Mucosa of descending colon (tissue), 3 donors: ENCODE results near the gene MPRIP. TPM values are rescaled to one million over a fixed set of nuclear protein-coding genes. Genes with fewer than 3 reads are reported as not detected.
"Not testable (repeated sequence)": the region's sequence is repeated elsewhere in the genome, so short reads cannot be mapped to it uniquely, and the experiment has no call there.

Source experiments
- ATAC-seq: fragments of 200-7000 bp; cut with Tn5 transposase; one replicate; pipeline ENCODE4 v1.9.1; 2020; ENCODE audit warnings: mild to moderate bottlenecking, moderate library complexity
- DNase-seq, 3 donors: peaks; one replicate each; pipeline ENCODE4 v3.0.0-alpha.2; 2020
- H3K36me3 ChIP-seq: fragments of 200-600 bp; one replicate; pipeline ENCODE4 v1.8.0; 2021; ENCODE audit warnings: low read depth, mild to moderate bottlenecking
- H3K4me1 ChIP-seq: fragments of 200-600 bp; one replicate; pipeline ENCODE4 v1.8.0; 2021; ENCODE audit warnings: low read depth, mild to moderate bottlenecking
- H3K4me3 ChIP-seq: fragments of 200-600 bp; one replicate; pipeline ENCODE4 v1.8.0; 2021; ENCODE audit warnings: mild to moderate bottlenecking
- H3K9me3 ChIP-seq: fragments of 200-600 bp; one replicate; pipeline ENCODE4 v1.8.0; 2021; ENCODE audit warnings: mild to moderate bottlenecking
- intact Hi-C, 2 donors: fragments of 100-400 bp; cut with DNase I in 1 of 2; cut with micrococcal nuclease in 1 of 2; formaldehyde crosslinking; loops; one replicate each; pipeline versions ENCODE4 v1.11.0 to v1.11.1; 2022; cut with DNase I, micrococcal nuclease
- total RNA-seq, 3 donors: library from RNA; stranded (reverse); fragmentation: NEBNext Ultra II Directional in 2 of 3; extraction: Animal tissue kit (Norgen Biotek cat#: 25700) in 2 of 3; gene quantifications; one replicate each; pipeline versions ENCODE4 v1.2.1 to v1.2.4, GENCODE V29; 2021 to 2023
- TF ChIP-seq, protein P1 (sequence below): fragments of 200-600 bp; IDR thresholded peaks from one replicate; pipeline ENCODE4 v1.8.0; 2022; ENCODE audit warnings: antibody characterized with exemption, mild to moderate bottlenecking
- donor health status: DM: no; HTN: no; CAD: no; lungs with moderate emphysema.
- donor health status: DM: no; HTN: no; CAD: no.
- donor health status: DM: no; HTN: yes; CAD: no.

MPRIP gene
- total RNA-seq, 3 donors from 2014 or later, result 150 to 249 (median 231) TPM

DNA sequence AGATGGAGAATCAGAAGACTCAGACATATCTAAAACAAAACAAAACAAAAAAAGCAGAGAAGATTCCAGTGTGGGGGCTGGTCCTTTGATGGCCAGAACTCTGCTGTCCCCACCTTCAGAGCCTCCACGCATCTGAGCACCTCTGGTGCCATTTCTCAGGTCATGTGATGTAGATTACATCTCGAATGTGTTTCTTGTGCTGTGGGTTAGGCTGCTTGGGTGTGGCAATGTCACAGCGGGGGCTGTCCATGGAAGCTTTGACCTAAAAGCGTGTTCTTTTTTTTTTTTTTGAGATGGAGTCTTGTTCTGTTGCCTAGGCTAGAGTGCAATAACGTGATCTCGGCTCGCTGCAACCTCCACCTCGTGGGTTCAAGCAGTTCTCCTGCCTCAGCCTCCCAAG lies 112.7 kb downstream of the MPRIP start:
- intact Hi-C loops, result no loop called here
- ATAC-seq (no peak), DNase-seq (no peak)
- peaks cover 10% of the 10 kb centered on the region for H3K36me3 ChIP-seq
- H3K4me1 ChIP-seq, result no peaks in the 10 kb centered on the region
- no peaks in the 10 kb centered on the region for H3K9me3 ChIP-seq
- TF ChIP-seq, protein P1, sequence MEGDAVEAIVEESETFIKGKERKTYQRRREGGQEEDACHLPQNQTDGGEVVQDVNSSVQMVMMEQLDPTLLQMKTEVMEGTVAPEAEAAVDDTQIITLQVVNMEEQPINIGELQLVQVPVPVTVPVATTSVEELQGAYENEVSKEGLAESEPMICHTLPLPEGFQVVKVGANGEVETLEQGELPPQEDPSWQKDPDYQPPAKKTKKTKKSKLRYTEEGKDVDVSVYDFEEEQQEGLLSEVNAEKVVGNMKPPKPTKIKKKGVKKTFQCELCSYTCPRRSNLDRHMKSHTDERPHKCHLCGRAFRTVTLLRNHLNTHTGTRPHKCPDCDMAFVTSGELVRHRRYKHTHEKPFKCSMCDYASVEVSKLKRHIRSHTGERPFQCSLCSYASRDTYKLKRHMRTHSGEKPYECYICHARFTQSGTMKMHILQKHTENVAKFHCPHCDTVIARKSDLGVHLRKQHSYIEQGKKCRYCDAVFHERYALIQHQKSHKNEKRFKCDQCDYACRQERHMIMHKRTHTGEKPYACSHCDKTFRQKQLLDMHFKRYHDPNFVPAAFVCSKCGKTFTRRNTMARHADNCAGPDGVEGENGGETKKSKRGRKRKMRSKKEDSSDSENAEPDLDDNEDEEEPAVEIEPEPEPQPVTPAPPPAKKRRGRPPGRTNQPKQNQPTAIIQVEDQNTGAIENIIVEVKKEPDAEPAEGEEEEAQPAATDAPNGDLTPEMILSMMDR, result no peak
- no peak overlapping the region for H3K4me3 ChIP-seq

DNA sequence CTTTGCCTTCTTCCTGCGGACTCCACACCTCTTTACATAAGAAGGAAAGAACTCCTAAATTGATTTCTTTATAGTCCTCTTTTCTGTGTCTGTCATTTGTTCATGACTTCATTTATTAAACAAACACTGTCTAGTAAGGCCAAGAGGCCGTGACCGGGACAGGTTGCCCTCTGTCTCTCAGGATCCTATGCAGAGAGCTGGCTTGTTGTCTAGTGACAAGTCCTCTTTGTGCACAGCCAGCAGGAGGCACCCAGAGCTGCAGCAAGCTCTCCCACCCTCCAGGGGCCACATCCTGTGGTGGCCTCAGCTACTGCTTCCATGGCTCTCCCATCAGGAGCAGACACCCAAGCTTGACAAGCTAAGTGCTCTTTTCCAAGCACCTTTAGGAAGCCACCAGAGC lies 113.3 kb downstream of the MPRIP start:
- Histone ChIP-seq H3K4me1 (no peaks in the 10 kb centered on the region), H3K4me3 (no peak overlapping the region), H3K36me3 (peaks cover 10% of the 10 kb centered on the region), H3K9me3 (no peaks in the 10 kb centered on the region)
- no peak for ATAC-seq
- intact Hi-C loops, result no loop called here
- DNase-seq, result no peak
- TF ChIP-seq, protein P1, result no peak

DNA sequence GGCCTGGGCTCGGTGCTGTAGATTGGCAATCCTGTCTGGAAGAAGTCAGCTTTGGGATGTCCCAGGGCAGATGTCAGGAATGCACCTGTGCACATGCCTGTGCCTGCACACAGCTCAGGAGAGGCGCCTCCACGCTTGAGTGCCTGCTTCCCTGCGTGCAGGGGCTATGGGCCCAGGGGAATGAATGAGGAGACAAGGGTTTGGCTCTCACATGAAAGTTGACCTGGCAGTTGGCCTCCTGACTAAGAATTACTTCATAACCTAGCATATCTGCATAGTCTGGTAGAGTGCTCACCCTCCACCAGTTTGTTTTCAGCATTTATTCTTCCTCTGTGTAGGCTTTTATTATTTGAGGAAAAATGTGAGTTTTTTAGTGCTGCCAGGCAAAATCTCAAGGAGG lies 113.8 kb downstream of the MPRIP start:
- TF ChIP-seq, protein P1, result no peak
- Histone ChIP-seq H3K36me3 (peaks cover 10% of the 10 kb centered on the region), H3K9me3 (no peaks in the 10 kb centered on the region), H3K4me1 (no peaks in the 10 kb centered on the region), H3K4me3 (no peak overlapping the region)
- ATAC-seq, result no peak
- intact Hi-C loops, result no loop called here
- no peak for DNase-seq

DNA sequence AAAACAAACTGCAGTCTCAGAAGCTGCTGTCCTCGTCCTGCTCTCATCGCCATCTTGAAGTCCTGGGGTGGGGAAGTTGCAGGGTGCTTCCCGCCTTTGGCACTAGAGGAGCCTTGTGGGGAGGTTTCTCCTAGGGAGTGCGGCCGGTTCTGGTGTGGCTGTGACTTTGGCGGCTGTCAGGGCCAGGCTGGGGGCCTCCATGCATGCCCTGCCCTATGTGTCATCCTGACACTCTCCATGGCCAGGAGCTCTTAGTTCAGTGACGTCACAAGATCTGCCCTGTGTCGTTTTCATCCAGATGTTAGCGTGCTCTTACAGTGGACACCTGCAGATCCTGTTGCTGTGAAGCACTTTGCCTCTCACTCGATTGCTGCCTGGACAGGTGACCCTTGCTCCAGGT lies 114.3 kb downstream of the MPRIP start:
- H3K4me1 ChIP-seq, result no peaks in the 10 kb centered on the region
- DNase-seq, result no peak
- H3K9me3 ChIP-seq, result no peaks in the 10 kb centered on the region
- TF ChIP-seq, protein P1, result no peak
- ATAC-seq, result no peak
- intact Hi-C loops, result no loop called here
- peaks cover 10% of the 10 kb centered on the region for H3K36me3 ChIP-seq
- H3K4me3 ChIP-seq, result no peak overlapping the region

DNA sequence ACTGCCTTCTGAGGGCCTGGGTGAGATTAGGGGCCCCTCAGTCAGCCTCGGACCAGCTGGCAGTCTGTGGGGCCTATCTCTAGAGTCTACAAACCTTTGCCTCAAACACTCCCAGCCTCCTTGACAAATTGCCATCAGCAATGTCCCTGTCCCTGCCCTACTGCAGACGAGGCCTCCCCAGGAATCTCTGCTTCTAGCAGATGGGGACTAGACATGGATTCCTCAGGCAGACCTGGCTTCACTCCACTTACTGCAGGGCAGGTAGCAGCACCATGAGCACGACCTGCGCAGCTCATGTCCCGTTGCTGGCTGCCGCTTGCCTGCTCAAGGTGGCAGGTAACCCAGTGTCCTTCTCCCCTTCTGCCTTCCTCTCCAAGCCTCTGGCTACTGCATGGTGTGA lies 114.8 kb downstream of the MPRIP start:
- Histone ChIP-seq H3K4me1 (no peaks in the 10 kb centered on the region), H3K9me3 (no peaks in the 10 kb centered on the region), H3K36me3 (peaks cover 10% of the 10 kb centered on the region), H3K4me3 (no peak overlapping the region)
- no peak for DNase-seq
- TF ChIP-seq, protein P1, result no peak
- no peak for ATAC-seq
- intact Hi-C loops, result no loop called here

DNA sequence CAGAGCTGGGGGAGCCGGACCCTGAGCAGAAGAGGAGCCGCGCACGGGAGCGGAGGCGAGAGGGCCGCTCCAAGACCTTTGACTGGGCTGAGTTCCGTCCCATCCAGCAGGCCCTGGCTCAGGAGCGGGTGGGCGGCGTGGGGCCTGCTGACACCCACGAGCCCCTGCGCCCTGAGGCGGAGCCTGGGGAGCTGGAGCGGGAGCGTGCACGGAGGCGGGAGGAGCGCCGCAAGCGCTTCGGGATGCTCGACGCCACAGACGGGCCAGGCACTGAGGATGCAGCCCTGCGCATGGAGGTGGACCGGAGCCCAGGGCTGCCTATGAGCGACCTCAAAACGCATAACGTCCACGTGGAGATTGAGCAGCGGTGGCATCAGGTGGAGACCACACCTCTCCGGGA lies 116.2 kb downstream of the MPRIP start:
- not testable (repeated sequence) for ATAC-seq

More for the DNA sequence above, 116.2 kb downstream of the MPRIP start:
- intact Hi-C loops, H3K4me3 ChIP-seq, H3K9me3 ChIP-seq, DNase-seq, H3K4me1 ChIP-seq, H3K36me3 ChIP-seq: not testable (repeated sequence)
